Measurements from ENCODE around the gene TACR1. TPM values are rescaled to one million over a fixed set of nuclear protein-coding genes. Genes with fewer than 3 reads are reported as not detected.

The TACR1 gene
- total RNA-seq, 4 donors from 2014 or later: 0.14 to 10.1 (median 0.18) TPM

DNA sequence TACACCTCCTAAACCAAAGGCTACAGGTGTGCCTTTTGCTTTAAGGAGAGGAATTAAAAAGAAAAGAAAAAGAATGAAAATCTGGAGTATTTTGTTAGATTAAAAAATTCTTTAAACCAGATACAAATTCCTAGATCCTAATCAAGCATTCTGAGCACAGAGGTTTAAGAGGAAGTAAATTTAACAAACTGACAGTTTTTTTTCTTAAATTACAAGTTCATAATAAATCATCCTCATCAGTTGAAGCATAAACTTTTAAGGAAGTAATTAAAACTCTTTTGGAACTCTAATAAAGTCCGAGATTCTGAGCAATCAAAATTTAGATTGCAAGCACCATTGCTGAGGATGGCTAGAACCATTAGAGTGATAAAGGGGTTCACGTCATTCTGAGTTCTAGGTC is 165.8 kb downstream of the TACR1 start:
- no peak overlapping the region for H3K4me3 ChIP-seq
- no peak for DNase-seq
- H3K9me3 ChIP-seq: no peaks in the 10 kb centered on the region
- WGBS, 2 donors (ENCODE audit: low coverage in 1 of 2): 57 to 63% methylated on average over 2 of the region's 2 CpGs
- in situ Hi-C loops (cut with MboI; ENCODE audit: low pct_ligation_motif_present in 1 of 4, low pct_unique_long_range_greater_than_20kb in 1 of 4, low sequenced_read_pairs in 3 of 4) (no loop called here), intact Hi-C loops (cut with DNase I; ENCODE audit: low total_unique reads) (no loop called here)
- no peak overlapping the region for H3K27ac ChIP-seq
- no peaks in the 10 kb centered on the region for H3K4me1 ChIP-seq
- H3K36me3 ChIP-seq: no peaks in the 10 kb centered on the region
- H3K27me3 ChIP-seq: no peaks in the 10 kb centered on the region
- TF ChIP-seq, protein P1, sequence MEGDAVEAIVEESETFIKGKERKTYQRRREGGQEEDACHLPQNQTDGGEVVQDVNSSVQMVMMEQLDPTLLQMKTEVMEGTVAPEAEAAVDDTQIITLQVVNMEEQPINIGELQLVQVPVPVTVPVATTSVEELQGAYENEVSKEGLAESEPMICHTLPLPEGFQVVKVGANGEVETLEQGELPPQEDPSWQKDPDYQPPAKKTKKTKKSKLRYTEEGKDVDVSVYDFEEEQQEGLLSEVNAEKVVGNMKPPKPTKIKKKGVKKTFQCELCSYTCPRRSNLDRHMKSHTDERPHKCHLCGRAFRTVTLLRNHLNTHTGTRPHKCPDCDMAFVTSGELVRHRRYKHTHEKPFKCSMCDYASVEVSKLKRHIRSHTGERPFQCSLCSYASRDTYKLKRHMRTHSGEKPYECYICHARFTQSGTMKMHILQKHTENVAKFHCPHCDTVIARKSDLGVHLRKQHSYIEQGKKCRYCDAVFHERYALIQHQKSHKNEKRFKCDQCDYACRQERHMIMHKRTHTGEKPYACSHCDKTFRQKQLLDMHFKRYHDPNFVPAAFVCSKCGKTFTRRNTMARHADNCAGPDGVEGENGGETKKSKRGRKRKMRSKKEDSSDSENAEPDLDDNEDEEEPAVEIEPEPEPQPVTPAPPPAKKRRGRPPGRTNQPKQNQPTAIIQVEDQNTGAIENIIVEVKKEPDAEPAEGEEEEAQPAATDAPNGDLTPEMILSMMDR (IDR thresholded peaks at IDR 0.05): no peak
- TF ChIP-seq POLR2AphosphoS5 (IDR thresholded peaks at IDR 0.05): no peak
- no peak for TF ChIP-seq EP300 (IDR thresholded peaks at IDR 0.05; ENCODE audit: low read depth)
- no peak for TF ChIP-seq POLR2A (IDR thresholded peaks at IDR 0.05)

DNA sequence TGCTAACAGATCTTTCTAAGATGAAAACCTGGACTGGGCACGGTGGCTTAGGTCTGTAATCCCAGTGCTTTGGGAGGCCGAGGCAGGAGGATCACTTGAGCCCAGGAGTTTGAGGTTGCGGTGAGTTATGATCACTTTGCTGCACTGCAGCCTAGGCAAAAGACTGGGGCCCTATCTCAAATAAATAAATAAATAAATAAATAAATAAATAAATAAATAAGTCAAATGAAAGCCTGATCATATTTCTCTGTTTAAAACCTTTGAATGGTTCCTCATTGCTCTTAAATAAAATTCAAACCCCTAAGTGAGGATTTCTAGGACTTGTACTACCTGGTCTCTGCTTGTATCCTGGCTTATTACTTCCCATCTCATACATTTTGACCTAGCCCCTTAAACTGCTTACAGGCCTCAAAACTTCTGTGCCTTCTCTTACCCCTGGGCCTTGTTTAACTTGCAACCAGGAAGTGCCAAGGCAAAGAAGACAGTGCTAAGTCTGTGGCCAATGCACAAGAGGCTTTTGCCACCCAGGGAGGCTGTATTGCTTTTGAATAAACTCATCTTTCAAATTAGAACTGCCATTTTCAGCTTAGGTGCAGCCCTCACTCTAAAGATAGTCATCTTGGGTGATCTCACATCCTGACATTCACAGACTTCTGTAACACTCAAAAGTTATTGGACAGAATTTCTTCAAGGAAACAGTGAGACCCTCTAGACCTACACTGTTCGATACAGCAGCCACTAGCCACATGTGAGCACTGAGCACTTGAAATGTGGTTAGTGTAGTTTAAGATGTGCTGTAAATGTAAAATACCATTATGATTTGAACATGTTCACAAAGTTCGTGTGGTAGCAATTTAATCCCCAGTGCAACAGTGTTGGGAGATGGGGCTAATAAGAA is 167.2 kb downstream of the TACR1 start:
- TF ChIP-seq POLR2AphosphoS5 (IDR thresholded peaks at IDR 0.05) (no peak), EP300 (IDR thresholded peaks at IDR 0.05; ENCODE audit: low read depth) (no peak), POLR2A (IDR thresholded peaks at IDR 0.05) (no peak)
- TF ChIP-seq, protein P1 (IDR thresholded peaks at IDR 0.05): no peak
- intact Hi-C loops (cut with DNase I; ENCODE audit: low total_unique reads) (no loop called here), in situ Hi-C loops (cut with MboI; ENCODE audit: low pct_ligation_motif_present in 1 of 4, low pct_unique_long_range_greater_than_20kb in 1 of 4, low sequenced_read_pairs in 3 of 4) (no loop called here)
- no peak overlapping the region for H3K4me3 ChIP-seq
- no peak overlapping the region for H3K27ac ChIP-seq
- no peaks in the 10 kb centered on the region for H3K9me3 ChIP-seq
- no peak for DNase-seq
- H3K36me3 ChIP-seq: no peaks in the 10 kb centered on the region
- no peaks in the 10 kb centered on the region for H3K27me3 ChIP-seq
- H3K4me1 ChIP-seq: no peaks in the 10 kb centered on the region
- WGBS, 2 donors (ENCODE audit: low coverage in 1 of 2): 39 to 92% methylated on average over 2 to 5 of the region's 5 CpGs

DNA sequence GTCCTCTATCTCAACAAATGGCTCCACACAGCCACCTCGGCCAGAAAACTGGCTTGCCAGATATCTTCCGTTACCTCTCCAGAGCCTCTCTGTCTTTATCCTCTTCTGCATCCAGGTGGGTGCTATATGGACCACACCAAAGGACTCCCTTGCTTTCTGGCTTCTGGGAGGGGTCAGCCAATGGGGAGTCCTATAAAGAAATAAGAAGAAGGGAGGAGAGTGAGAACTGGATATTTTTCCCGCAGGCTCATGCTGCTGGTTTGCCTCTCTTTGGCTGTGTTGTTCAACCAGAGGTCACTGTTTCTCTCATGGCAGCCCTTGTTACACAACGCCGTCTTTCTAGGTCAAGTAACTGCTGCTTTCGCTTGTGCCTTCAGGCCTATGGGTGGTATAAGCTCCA is 168.1 kb downstream of the TACR1 start:
- in situ Hi-C loops (cut with MboI; ENCODE audit: low pct_ligation_motif_present in 1 of 4, low pct_unique_long_range_greater_than_20kb in 1 of 4, low sequenced_read_pairs in 3 of 4): no loop called here
- no peaks in the 10 kb centered on the region for H3K4me1 ChIP-seq
- H3K9me3 ChIP-seq: no peaks in the 10 kb centered on the region
- H3K27me3 ChIP-seq: no peaks in the 10 kb centered on the region
- no peaks in the 10 kb centered on the region for H3K36me3 ChIP-seq
- TF ChIP-seq, protein P1 (IDR thresholded peaks at IDR 0.05): no peak
- TF ChIP-seq EP300 (IDR thresholded peaks at IDR 0.05; ENCODE audit: low read depth): no peak
- TF ChIP-seq POLR2A (IDR thresholded peaks at IDR 0.05): no peak
- no peak for TF ChIP-seq POLR2AphosphoS5 (IDR thresholded peaks at IDR 0.05)
- intact Hi-C loops (cut with DNase I; ENCODE audit: low total_unique reads): no loop called here
- H3K4me3 ChIP-seq: no peak overlapping the region
- no peak for DNase-seq
- no peak overlapping the region for H3K27ac ChIP-seq
- 93 to 99% methylated on average over 3 to 6 of the region's 6 CpGs for WGBS, 2 donors (ENCODE audit: low coverage in 1 of 2)

DNA sequence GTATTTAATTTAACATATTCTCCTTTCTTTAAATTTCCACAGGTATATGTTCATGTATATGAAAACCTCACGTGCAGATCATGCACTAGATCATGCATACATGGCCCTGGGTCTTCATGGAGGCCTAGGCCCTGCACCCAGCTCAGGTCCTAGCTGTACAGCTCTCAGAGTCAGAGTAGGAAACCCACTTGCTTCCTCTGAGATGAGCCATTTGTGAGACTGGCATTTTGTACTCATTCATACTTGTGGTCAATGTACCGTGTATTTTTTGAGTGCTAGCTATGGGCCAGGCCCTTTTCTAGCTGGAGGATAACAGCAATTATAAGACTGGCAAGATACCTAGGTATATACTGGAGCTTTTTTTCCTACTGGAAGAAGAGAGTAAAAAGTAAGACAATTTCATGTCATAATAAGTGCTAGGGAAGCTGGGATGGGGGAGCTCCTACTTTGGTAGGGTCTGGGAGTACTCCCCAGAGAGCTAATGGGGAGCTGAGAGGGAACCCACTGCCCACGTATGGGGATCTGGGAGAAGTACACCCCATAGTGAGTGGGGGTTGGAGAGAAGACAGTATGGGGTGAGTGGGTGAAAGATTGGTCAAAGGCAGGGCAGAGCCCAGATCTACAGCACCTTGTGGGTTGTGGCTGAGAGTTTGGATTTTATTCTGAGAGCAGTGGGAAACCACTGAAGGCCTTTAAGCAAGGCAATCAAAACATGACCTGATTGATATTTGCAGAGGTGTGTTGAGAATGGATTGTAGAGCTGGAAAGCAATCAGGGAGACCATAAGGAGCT is 168.9 kb downstream of the TACR1 start:
- in situ Hi-C loops (cut with MboI; ENCODE audit: low pct_ligation_motif_present in 1 of 4, low pct_unique_long_range_greater_than_20kb in 1 of 4, low sequenced_read_pairs in 3 of 4): no loop called here
- no peak overlapping the region for H3K27ac ChIP-seq
- H3K4me1 ChIP-seq: no peaks in the 10 kb centered on the region
- DNase-seq: no peak
- no peaks in the 10 kb centered on the region for H3K36me3 ChIP-seq
- H3K4me3 ChIP-seq: no peak overlapping the region
- intact Hi-C loops (cut with DNase I; ENCODE audit: low total_unique reads): no loop called here
- no peak for TF ChIP-seq POLR2A (IDR thresholded peaks at IDR 0.05)
- TF ChIP-seq POLR2AphosphoS5 (IDR thresholded peaks at IDR 0.05): no peak
- no peak for TF ChIP-seq EP300 (IDR thresholded peaks at IDR 0.05; ENCODE audit: low read depth)
- TF ChIP-seq, protein P1 (IDR thresholded peaks at IDR 0.05): no peak
- H3K27me3 ChIP-seq: no peaks in the 10 kb centered on the region
- no peaks in the 10 kb centered on the region for H3K9me3 ChIP-seq
- WGBS, 2 donors (ENCODE audit: low coverage in 1 of 2): 79 to 80% methylated on average over 3 of the region's 3 CpGs
